ENCODE data around the gene SCUBE2.

GRCh38 chr11:9096427-9096826 is 5.0 kb upstream of the SCUBE2 start:
- no peak for TF ChIP-seq MAX (IDR thresholded peaks at IDR 0.05)
- no peak for TF ChIP-seq EP300 (IDR thresholded peaks at IDR 0.05; ENCODE audit: borderline replicate concordance)
- no peak for TF ChIP-seq TAF1 (IDR thresholded peaks at IDR 0.05; ENCODE audit: low read depth)
- no peak for TF ChIP-seq RAD21 (IDR thresholded peaks at IDR 0.05; ENCODE audit: low read depth)
